ENCODE data around the gene SLC1A2.

The SLC1A2 gene

DNA sequence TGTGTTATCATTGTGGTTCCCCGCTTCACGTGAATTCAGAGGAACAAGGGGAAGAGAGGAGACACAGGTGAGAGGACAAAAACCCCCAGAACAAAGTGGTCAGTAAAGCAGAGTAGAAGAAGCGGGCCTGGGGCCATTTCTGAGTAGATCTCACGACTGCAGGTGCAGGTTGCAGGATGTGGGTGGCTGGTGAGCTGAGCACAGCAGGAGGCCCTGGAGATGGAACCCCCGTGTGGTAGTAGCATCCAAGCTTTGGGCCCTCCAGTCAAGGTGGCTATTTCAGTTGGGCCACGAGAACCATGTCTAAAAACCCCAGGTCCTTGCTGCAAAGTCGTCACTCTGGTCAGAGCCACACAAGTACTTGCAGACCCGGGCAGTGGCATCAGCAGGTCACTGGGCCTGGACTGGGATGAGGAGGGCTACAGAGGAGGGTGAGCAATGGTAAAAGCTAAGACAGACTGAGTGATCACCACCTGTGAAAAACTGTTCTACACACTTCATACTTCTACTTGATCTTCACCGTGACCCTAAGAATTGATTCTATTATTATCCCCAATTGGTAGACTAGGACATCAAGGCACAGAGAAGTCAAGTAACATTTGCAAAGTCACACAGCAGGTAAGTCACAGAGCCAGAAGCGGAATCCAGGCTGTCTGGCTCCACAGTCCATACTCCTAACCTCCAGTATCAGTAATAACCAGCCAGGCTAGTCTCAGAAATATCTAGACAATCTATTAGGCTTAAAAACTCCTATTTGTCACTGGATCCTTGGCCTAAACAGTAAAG is 43.8 kb downstream of the SLC1A2 start:
- DNase-seq, result no peak

DNA sequence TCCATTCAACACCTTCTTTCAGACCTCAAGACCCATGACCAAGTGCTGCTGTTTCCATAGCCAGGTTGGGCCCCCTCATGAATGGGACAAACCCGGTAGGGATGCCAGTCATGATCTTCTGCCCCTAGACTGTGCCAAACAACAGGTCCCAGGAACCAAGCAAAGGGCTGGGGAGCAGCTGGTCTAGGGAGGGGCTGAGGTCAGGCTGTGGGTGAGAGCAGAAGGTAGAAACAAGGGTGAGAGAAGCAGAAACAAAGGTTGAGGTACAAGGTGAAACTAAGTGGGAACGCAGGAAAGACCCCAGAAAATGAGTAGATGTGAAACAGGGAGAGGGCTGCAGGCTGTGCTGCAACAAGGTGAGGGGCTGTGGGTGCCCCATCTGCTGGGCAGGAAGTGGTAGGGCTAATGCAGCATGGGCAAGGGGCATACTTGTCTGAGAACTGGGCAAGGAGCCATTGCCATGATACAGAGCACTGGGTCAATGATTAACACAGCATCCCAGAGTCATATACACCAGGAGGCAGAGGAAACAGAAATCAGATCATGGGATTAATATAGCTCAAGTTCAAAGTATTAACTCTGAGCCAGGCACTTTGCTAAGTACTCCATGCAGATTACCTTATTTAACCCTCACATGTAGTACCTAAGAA is 45.9 kb downstream of the SLC1A2 start:
- no peak for DNase-seq

- no peak for DNase-seq
Observed at GRCh38 chr11:35372565-35373283, 46.6 kb downstream of the SLC1A2 start.

- DNase-seq, result no peak
Observed at GRCh38 chr11:35367491-35367890, 51.9 kb downstream of the SLC1A2 start.

- no peak for DNase-seq
Observed at GRCh38 chr11:35366798-35367197, 52.6 kb downstream of the SLC1A2 start.

GRCh38 chr11:35365961-35366360 is 53.4 kb downstream of the SLC1A2 start:
- DNase-seq, result no peak

GRCh38 chr11:35365395-35365794 is 54.0 kb downstream of the SLC1A2 start:
- no peak for DNase-seq

DNA sequence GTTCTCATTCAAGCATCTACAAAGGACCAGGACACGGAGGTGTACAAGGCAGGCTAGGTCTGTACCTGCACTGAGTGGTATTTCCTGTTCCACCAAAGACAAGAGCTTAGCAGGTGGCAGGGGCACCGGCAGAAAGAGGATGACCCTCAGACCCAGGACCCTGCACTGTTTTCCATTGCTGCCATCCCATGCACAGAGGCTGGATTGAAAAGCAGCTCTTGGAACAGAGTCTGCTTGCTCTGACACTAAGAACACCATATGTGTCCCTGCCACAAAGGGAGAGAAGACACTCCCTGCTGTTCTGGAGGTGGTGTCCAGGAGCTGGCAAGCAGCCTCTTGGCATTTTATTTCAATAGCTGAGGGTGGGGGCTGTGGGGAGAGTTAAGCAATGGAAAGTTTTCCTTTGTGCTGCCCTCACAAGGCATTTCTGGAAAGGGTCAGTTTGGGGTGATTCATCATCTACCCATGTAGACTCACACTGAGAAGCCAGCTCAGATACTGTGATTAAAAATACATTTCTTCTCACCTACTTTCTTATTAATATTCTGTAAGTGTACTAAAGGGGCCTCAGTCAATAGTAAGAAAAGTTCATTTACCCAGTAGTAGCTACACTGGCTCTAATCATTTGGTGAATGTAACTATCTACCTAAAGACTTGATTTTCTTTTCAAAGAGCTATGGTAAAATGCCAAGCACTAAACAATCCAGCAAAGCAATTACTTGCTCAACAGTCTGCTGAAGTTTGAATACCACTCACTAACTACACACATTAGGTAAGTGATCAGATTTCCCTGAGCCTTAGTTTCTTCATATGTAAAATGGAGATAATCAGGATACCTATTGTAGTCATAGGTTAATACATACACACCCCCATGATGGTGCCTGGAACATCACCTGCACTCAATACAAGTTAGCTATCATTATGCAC is 55.2 kb downstream of the SLC1A2 start:
- no peak for DNase-seq

GRCh38 chr11:35363246-35363801 is 56.0 kb downstream of the SLC1A2 start:
- no peak for DNase-seq

GRCh38 chr11:35362521-35362980 is 56.8 kb downstream of the SLC1A2 start:
- no peak for DNase-seq

- no peak for DNase-seq
Observed at GRCh38 chr11:35360055-35360530, 59.3 kb downstream of the SLC1A2 start.

DNA sequence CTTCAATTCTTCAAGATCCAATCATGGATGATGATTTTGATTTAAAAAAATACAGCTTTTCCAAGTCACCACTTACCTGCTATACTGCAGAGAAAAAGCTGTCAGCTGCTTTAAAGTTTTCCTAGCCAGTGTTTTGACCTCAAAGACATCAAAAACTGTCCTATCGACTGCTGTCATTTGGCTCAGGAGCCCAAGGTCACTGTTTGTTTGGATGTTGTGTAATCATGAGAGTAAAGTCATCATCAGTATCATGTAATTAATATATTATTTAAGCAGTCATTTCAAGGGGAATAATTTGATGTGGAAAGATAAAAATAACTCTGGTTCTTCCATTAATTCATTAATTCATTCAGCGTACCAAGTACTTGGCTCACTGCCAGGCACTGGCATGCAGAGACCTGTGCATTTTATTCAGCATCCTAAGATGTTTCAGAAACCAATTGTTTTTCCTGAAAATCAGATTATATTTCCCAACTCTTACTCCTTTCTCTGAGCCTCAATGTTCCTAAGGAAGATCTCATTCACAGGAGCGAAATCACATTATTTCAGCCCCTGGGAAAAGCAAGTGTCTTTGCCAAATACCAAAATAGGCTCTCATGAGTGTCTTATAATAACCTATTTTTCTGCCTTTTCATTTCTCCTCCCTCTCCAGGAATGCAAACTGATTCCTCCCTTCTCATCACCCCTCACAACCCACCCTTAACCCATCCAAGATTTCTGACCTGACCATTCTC is 59.9 kb downstream of the SLC1A2 start:
- DNase-seq, result no peak

GRCh38 chr11:35358391-35358790 is 61.0 kb downstream of the SLC1A2 start:
- DNase-seq, result no peak

GRCh38 chr11:35357923-35358322 is 61.4 kb downstream of the SLC1A2 start:
- no peak for DNase-seq

GRCh38 chr11:35355102-35355749 is 64.1 kb downstream of the SLC1A2 start:
- no peak for DNase-seq

- DNase-seq, result no peak
Observed at GRCh38 chr11:35354644-35355043, 64.7 kb downstream of the SLC1A2 start.

- DNase-seq, result no peak
Observed at GRCh38 chr11:35352077-35352888, 67.1 kb downstream of the SLC1A2 start.

GRCh38 chr11:35349897-35350296 is 69.5 kb downstream of the SLC1A2 start:
- DNase-seq, result no peak

GRCh38 chr11:35348898-35349687 is 70.3 kb downstream of the SLC1A2 start:
- no peak for DNase-seq
